HG03280 (cell line): ENCODE data around the gene FLT3LG.

Experiments used
- ATAC-seq: cut with Tn5 transposase; IDR thresholded peaks from one replicate; pipeline ENCODE4 v1.9.1; 2021; ENCODE audit warnings: mild to moderate bottlenecking, moderate library complexity; ENCODE audit not compliant: unreplicated experiment

FLT3LG gene

DNA sequence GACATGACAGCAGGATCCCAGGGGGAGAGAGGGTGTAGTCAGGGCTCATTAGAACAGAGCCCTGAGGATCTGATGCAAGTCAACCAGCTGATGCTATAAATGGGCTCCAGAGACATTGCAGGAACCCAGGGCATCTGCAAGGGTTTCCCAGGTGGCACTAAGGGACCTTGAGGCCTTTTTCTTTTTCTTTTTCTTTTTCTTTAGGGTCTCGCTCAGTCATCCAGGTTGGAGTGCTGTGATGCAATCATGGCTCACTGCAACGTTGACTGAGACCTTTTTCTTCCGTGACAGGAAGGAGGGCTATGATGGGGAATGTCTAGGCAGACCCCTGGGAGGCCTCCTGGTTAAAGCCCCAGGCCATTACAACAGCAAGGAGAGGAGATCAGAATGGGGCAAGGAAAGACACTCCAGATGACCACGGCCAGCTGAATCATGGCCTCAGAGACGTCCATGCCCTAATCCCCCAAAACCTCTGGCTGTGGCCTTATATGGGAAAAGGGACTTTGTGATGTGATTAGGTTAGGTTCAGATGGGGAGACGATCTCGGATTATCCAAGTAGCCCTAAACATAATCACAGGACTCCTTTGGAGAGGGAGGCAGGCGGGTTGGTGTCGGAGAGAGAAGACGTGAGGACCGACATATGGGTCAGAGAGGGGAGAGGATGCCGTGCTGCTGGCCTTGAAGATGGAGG, 33.9 kb downstream of the FLT3LG start:
- no peak for ATAC-seq

- ATAC-seq = no peak
Measured at GRCh38 chr19:49512970-49513745, 39.1 kb downstream of the FLT3LG start.

- no peak for ATAC-seq
Measured at GRCh38 chr19:49513746-49514118, 39.7 kb downstream of the FLT3LG start.

DNA sequence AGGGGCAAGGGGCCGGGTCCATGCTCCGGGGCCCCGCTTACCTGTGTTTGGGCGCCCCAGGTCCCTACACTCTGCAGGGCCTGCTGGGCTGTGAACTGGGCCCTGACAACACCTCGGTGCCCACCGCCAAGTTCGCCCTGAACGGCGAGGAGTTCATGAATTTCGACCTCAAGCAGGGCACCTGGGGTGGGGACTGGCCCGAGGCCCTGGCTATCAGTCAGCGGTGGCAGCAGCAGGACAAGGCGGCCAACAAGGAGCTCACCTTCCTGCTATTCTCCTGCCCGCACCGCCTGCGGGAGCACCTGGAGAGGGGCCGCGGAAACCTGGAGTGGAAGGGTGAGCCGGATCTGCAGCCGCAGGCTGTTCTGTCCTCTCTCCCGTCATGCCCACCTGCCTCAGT, 40.1 kb downstream of the FLT3LG start:
- no peak for ATAC-seq

- no peak for ATAC-seq
Measured at GRCh38 chr19:49515767-49516166, 41.8 kb downstream of the FLT3LG start.

DNA sequence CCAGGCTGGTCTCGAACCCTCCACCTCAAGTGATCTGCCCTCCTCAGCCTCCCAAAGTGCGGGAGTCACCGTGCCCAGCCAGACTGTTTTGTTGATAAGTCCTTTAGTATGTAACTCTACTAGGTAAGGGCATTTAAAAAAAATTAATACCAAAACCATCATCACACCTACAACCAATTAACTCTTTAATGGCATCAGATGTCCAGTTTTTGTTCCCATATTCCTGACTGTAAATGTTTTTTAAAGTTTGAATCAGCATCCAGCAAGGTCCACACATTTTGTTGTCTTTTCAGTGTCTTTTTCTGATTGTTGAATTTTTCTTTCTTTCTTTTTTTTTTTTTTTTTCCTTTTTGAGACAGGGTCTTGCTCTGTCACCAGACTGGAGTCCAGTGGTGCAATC, 44.0 kb downstream of the FLT3LG start:
- ATAC-seq = no peak

DNA sequence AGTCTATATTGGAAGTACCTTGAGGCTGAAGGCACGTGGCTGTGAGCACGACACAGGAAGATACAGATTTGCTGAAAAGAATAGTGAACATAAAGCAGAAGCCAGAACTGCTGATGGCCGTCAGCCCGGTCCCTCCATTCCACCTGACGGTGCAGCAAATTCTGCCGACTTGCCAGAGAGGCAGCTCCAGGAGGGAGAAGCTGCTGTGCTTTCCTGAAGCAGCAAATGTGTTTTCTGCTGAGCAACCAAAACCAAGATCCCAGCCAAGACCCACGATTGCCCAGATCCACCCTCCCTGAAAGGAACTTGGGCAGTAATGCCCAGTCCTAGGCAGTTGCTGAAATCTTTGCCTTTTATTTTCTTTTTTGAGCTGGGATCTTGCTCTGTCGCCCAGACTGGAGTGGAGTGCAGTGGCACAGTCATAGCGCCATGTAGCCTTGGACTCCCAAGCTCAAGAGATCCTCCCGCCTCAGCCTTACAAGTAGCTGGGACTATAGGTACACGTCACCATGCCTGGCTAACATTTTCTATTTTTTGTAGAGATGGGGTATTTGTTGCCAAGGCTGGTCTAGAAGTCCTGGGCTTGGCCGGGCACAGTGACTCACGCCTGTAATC, 46.8 kb downstream of the FLT3LG start:
- ATAC-seq = no peak

DNA sequence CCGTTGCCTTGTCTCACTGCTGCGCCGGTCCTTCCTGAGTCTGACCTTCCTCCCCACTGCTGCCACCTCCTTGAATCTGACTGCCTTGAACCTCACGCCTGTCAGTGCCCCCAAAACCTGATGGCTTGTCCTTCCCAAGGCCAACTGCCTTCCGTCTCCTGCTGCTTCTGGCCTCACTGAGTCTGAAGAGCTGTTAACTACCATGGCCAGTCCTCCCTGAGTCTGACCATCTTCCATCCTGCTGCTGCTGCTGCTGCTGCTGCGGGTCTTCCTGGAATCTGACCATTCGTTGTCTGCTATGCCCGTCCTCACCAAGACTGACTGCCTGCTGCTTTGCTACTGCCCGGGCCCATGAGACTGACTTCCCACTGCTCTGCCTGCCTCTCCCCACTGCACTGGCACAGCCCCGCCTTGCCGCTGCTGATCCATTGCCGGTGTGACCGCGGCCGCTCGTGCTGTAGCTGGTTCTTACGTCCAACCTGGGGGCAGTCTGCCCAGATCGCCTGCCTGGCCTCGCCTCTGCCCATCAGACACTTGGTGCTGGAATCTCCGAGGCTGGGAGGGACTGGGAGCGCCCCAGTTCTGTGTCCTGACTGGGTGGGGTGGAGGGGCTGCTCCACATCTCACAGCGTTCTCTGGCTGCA, 50.9 kb downstream of the FLT3LG start:
- no peak for ATAC-seq

- ATAC-seq = no peak
Measured at GRCh38 chr19:49528211-49528771, 54.3 kb downstream of the FLT3LG start.

DNA sequence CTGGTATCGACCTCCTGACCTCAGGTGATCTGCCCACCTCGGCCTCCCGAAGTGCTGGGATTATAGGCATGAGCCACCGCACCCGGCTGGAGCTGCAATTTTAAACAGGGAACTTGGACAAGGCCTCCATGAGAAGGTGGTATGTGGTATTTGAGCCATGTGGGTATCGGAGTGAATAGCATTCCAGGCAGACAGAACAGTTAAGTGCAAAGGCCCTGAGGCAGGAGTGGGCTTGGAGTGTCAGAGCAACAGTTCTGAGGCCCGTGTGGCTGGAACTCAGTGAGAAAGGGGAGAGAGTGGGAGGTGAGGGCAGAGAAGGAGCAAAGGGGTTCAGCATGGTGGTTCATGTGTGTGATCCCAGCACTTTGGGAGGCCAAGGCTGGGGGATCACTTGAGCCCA, 56.7 kb downstream of the FLT3LG start:
- no peak for ATAC-seq

DNA sequence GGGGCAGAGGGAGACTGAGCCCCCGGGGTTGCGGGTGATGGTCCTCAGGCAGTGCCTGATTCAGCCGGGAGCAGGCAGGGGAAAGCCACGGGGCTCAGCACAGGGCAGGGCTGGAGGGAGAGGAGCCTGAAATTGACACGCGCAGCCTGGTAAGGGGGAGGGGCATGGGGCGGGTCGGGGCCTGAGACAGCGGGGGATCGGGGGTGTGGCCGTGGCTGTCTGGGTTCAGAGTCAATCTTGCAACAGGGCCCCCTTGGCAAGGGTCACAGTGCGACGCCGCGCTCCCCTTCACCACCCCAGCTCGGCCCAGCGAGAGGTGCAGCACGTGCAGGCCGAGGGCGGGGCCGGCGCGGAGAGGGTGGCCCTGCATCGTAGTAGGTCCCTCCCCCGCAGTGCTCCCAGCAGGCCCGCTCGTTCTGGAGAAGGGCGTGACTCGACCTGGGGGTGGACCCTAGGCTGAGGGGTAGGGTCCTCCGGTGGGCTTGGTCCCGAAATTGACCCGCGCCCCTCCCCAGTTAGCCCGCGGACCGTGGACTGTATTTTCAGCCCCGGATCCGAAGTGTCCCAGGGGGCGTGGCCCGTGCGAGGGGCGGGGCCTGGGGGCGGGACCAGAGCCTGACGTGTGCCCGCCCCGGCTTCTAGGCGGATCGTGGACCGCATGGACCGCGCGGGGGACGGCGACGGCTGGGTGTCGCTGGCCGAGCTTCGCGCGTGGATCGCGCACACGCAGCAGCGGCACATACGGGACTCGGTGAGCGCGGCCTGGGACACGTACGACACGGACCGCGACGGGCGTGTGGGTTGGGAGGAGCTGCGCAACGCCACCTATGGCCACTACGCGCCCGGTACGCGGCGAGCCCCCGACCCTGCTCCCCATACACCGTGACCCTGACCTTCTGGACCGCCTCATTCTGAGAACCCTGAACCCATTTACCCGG, 59.8 kb downstream of the FLT3LG start:
- peak; percentile 74 for ATAC-seq

DNA sequence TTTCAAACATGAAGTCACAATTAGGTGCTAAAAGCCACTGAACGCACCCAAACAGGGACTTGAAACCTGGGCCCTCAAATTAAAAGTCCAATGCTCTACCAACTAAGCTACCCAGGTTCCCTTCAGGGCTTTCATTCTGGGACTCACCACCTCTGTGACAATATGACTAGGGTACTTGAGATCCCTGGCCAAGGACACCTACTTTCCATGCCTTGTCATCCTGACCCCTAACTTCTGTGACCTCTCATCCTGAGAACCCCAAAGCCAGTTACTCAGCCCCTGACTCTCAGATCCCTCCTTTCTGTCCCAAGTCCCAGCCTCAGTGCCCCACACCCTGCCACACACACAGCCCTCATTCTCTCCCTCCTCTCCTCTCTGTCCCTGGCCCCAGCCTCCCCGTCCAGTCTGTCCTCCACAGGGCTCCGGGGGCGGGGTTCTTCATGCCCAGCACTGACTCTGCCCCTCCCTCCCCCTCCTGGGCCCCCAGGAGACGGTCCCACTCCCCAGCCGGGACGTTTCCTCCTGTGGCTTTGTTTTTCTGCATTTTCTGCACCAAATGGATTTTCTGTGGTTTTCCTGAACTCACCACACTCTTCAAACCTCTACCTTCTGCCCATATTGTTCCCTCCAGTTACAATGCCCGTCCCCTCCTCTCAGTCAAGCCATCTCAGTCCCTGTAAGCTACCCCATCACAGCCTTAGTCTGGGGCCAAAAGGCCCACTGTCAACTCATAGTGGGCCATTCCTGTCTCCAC, 60.8 kb downstream of the FLT3LG start:
- no peak for ATAC-seq
